OCI-LY7 (cell line): ENCODE data around the gene UPF2. TPM values are rescaled to one million over a fixed set of nuclear protein-coding genes. Genes with fewer than 3 reads are reported as not detected.

Experiments used
- BruUV-seq: library from RNA; stranded (reverse); fragments of 400-500 nt; replicated peaks from 2 replicates; lab custom pipeline; 2021; lab: Mats Ljungman, UMichigan
- CTCF ChIA-PET: fragments of 300-600 bp; sonication (Branson Sonifier 250); formaldehyde crosslinking; loops from one replicate; lab custom pipeline; 2022; ENCODE audit warnings: antibody characterized with exemption; ENCODE audit not compliant: unreplicated experiment; lab: Charles Lee
- POLR2A ChIA-PET: fragments of 300-600 bp; sonication (Branson Sonifier 250); formaldehyde crosslinking; loops from one replicate; lab custom pipeline; 2022; ENCODE audit warnings: antibody characterized with exemption; lab: Charles Lee
- DNase-seq: peaks from one replicate; pipeline ENCODE4 v3.0.0-alpha.2; 2015; ENCODE audit warnings: low spot score
- H2AFZ ChIP-seq: fragments of 200-600 bp; sonication (generic), shearing (Covaris generic); 2 replicates; pipeline ENCODE4 v1.6.1; 2014; ENCODE audit warnings: mild to moderate bottlenecking, antibody characterized with exemption, low read length, moderate library complexity
- H3K27ac ChIP-seq: fragments of 200-600 bp; sonication (generic); 2 replicates; pipeline ENCODE4 v1.5.1; 2014; ENCODE audit warnings: mixed run types, low read depth, mild to moderate bottlenecking, moderate library complexity, low read length, inconsistent platforms; ENCODE audit not compliant: poor library complexity, severe bottlenecking
- H3K36me3 ChIP-seq: fragments of 200-600 bp; sonication (generic); 2 replicates; pipeline ENCODE4 v1.6.1; 2014; ENCODE audit warnings: mild to moderate bottlenecking, antibody characterized with exemption, low read length, moderate library complexity, mixed read lengths; ENCODE audit not compliant: insufficient read depth
- H3K4me1 ChIP-seq: fragments of 200-600 bp; sonication (generic); 2 replicates; pipeline ENCODE4 v1.5.1; 2014; ENCODE audit warnings: mild to moderate bottlenecking, low read length; ENCODE audit not compliant: insufficient read depth, poor library complexity, severe bottlenecking
- H3K4me2 ChIP-seq: fragments of 200-600 bp; sonication (generic); 2 replicates; pipeline ENCODE4 v1.6.1; 2014; ENCODE audit warnings: mild to moderate bottlenecking, low read length
- H3K4me3 ChIP-seq: fragments of 200-600 bp; sonication (generic); 2 replicates; pipeline ENCODE4 v1.5.1; 2014; ENCODE audit warnings: mild to moderate bottlenecking, low read depth, low read length; ENCODE audit not compliant: poor library complexity, severe bottlenecking
- H3K79me2 ChIP-seq: fragments of 200-600 bp; sonication (generic); 2 replicates; pipeline ENCODE4 v1.6.1; 2016; ENCODE audit warnings: low read depth, mild to moderate bottlenecking, low read length, moderate library complexity, mixed read lengths; ENCODE audit not compliant: insufficient read depth
- H3K9me2 ChIP-seq: fragments of 200-600 bp; sonication (generic); 2 replicates; pipeline ENCODE4 v1.6.1; 2016; ENCODE audit warnings: mild to moderate bottlenecking, low read length, mixed read lengths; ENCODE audit not compliant: insufficient read depth
- H3K9me3 ChIP-seq: fragments of 200-600 bp; sonication (generic); 2 replicates; pipeline ENCODE4 v1.6.1; 2014; ENCODE audit warnings: mild to moderate bottlenecking, mixed run types, low read length, mixed read lengths
- H4K20me1 ChIP-seq: fragments of 200-600 bp; sonication (generic); 2 replicates; pipeline ENCODE4 v1.6.1; 2014; ENCODE audit warnings: mild to moderate bottlenecking, antibody characterized with exemption, low read length, moderate library complexity, mixed read lengths; ENCODE audit not compliant: insufficient read depth
- EZH2phosphoT487 ChIP-seq: fragments of 200-600 bp; sonication (generic); IDR thresholded peaks from 2 replicates; pipeline ENCODE4 v1.6.1; 2018; ENCODE audit warnings: low read depth, borderline replicate concordance, mild to moderate bottlenecking, mixed run types, antibody characterized with exemption, low read length, moderate library complexity, mixed read lengths
- intact Hi-C: fragments of 100-400 bp; cut with micrococcal nuclease; formaldehyde crosslinking; loops from one replicate; pipeline ENCODE4 v1.10.0; 2022; ENCODE audit not compliant: unreplicated experiment
- total RNA-seq, 2 experiments: library from RNA; depleted of rRNA in 1 of 2; stranded (reverse); fragments of >200 nt in 1 of 2; shearing (Covaris generic) in 1 of 2; gene quantifications; 2 replicates each; pipeline ENCODE4 v1.2.3, GENCODE V29; 2014 to 2022
- TF ChIP-seq, protein P1 (sequence below): fragments of 200-600 bp; sonication (generic); conservative IDR thresholded peaks from 2 replicates; pipeline ENCODE4 v1.5.1; 2014; ENCODE audit warnings: mild to moderate bottlenecking, antibody characterized with exemption, low read length, moderate library complexity, mixed read lengths

The UPF2 gene
- total RNA-seq, 2 experiments from 2014 or later: 24.8 to 46.8 TPM

GRCh38 chr10:11958956-11959355, 83.7 kb downstream of the UPF2 start:
- H2AFZ ChIP-seq: no peak overlapping the region
- H4K20me1 ChIP-seq: no peaks in the 10 kb centered on the region
- no peak for DNase-seq
- ChIA-PET CTCF (no interaction called here), POLR2A (no interaction called here)
- TF ChIP-seq EZH2phosphoT487: no peak
- TF ChIP-seq, protein P1, sequence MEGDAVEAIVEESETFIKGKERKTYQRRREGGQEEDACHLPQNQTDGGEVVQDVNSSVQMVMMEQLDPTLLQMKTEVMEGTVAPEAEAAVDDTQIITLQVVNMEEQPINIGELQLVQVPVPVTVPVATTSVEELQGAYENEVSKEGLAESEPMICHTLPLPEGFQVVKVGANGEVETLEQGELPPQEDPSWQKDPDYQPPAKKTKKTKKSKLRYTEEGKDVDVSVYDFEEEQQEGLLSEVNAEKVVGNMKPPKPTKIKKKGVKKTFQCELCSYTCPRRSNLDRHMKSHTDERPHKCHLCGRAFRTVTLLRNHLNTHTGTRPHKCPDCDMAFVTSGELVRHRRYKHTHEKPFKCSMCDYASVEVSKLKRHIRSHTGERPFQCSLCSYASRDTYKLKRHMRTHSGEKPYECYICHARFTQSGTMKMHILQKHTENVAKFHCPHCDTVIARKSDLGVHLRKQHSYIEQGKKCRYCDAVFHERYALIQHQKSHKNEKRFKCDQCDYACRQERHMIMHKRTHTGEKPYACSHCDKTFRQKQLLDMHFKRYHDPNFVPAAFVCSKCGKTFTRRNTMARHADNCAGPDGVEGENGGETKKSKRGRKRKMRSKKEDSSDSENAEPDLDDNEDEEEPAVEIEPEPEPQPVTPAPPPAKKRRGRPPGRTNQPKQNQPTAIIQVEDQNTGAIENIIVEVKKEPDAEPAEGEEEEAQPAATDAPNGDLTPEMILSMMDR: no peak
- intact Hi-C loops: no loop called here
- no peak overlapping the region for H3K27ac ChIP-seq
- H3K4me3 ChIP-seq: no peak overlapping the region
- H3K4me2 ChIP-seq: no peak overlapping the region
- peaks cover 96% of the 10 kb centered on the region for H3K36me3 ChIP-seq
- H3K9me3 ChIP-seq: no peaks in the 10 kb centered on the region
- no peaks in the 10 kb centered on the region for H3K9me2 ChIP-seq
- no TSS peak for BruUV-seq
- no peaks in the 10 kb centered on the region for H3K79me2 ChIP-seq
- H3K4me1 ChIP-seq: no peaks in the 10 kb centered on the region

- Histone ChIP-seq H3K9me2 (no peaks in the 10 kb centered on the region), H2AFZ (no peak overlapping the region), H3K4me3 (no peak overlapping the region), H3K79me2 (no peaks in the 10 kb centered on the region), H3K9me3 (no peaks in the 10 kb centered on the region), H3K4me1 (no peaks in the 10 kb centered on the region), H3K4me2 (no peak overlapping the region), H3K27ac (no peak overlapping the region), H4K20me1 (no peaks in the 10 kb centered on the region), H3K36me3 (peaks cover 90% of the 10 kb centered on the region)
- TF ChIP-seq, protein P1: no peak
- no peak for TF ChIP-seq EZH2phosphoT487
- CTCF ChIA-PET: interaction anchor here (0.6 kb wide), 1 partner anchor 19 kb away, joined by 3 read pairs; no protein-coding TSS in a partner anchor
- BruUV-seq: no TSS peak
- intact Hi-C loops: no loop called here
- DNase-seq: no peak
- POLR2A ChIA-PET: interaction anchor here (0.5 to 1.1 kb wide), 3 partner anchors 9 to 34 kb away, joined by 3 to 4 read pairs (median 3); no protein-coding TSS in a partner anchor
These were observed 90.9 kb downstream of the UPF2 start for GRCh38 chr10:11951695-11952094.

GRCh38 chr10:11950325-11951018, 92.1 kb downstream of the UPF2 start:
- no peaks in the 10 kb centered on the region for H3K79me2 ChIP-seq
- no peak for DNase-seq
- H3K4me3 ChIP-seq: no peak overlapping the region
- no peak for TF ChIP-seq EZH2phosphoT487
- no peaks in the 10 kb centered on the region for H3K9me3 ChIP-seq
- no peaks in the 10 kb centered on the region for H4K20me1 ChIP-seq
- H2AFZ ChIP-seq: no peak overlapping the region
- ChIA-PET CTCF (no interaction called here), POLR2A (no interaction called here)
- intact Hi-C loops: no loop called here
- no peaks in the 10 kb centered on the region for H3K9me2 ChIP-seq
- H3K27ac ChIP-seq: no peak overlapping the region
- no peaks in the 10 kb centered on the region for H3K4me1 ChIP-seq
- BruUV-seq: no TSS peak
- peaks cover 90% of the 10 kb centered on the region for H3K36me3 ChIP-seq
- H3K4me2 ChIP-seq: no peak overlapping the region
